HG03095 (cell line): ENCODE data around the gene OBP2A.
"Not testable (repeated sequence)": the region's sequence is repeated elsewhere in the genome, so short reads cannot be mapped to it uniquely, and the experiment has no call there.

Experiments used
- ATAC-seq: cut with Tn5 transposase; IDR thresholded peaks from one replicate; pipeline ENCODE4 v1.9.1; 2021; ENCODE audit warnings: moderate library complexity; ENCODE audit not compliant: unreplicated experiment

OBP2A gene

GRCh38 chr9:135509458-135509857 is 36.5 kb upstream of the OBP2A start:
- no peak for ATAC-seq

DNA sequence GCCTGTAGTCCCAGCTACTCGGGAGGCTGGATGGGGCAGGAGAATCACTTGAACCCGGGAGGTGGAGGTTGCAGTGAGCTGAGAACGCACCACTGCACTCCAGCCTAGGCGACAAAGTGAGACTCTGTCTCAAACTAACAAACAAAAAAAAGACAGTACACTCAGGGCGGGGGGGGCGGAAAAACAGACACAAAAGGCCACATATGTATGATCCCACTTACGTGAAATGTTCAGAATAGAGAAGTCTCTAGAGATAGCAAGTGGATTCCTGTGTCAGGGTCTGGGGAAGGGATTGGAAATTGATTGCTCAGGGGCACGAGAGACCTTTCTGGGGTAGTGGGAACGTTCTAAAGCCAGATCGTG is 33.7 kb upstream of the OBP2A start:
- no peak for ATAC-seq

- no peak for ATAC-seq
Measured at GRCh38 chr9:135512904-135513303, 33.0 kb upstream of the OBP2A start.

- no peak for ATAC-seq
Measured at GRCh38 chr9:135513351-135513846, 32.5 kb upstream of the OBP2A start.

DNA sequence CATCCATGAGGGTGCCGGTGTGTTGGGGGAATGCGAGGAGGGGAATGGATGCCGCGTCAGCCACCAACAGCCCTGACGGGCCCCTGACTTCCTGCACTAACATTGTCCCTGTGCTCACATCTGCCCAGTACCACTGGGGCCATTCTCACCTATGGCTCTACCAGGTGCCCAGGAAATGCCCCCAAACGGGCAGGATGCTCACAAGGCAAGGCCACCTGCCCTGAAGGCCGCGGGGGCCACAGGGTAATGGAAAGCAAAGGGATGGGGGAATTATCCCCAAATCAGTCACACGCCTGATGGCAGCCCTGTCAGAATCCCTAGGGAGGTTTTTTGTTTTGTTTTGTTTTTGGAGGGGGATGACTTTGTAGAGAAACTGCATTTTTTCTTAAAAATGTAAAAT is 32.0 kb upstream of the OBP2A start:
- not testable (repeated sequence) for ATAC-seq

DNA sequence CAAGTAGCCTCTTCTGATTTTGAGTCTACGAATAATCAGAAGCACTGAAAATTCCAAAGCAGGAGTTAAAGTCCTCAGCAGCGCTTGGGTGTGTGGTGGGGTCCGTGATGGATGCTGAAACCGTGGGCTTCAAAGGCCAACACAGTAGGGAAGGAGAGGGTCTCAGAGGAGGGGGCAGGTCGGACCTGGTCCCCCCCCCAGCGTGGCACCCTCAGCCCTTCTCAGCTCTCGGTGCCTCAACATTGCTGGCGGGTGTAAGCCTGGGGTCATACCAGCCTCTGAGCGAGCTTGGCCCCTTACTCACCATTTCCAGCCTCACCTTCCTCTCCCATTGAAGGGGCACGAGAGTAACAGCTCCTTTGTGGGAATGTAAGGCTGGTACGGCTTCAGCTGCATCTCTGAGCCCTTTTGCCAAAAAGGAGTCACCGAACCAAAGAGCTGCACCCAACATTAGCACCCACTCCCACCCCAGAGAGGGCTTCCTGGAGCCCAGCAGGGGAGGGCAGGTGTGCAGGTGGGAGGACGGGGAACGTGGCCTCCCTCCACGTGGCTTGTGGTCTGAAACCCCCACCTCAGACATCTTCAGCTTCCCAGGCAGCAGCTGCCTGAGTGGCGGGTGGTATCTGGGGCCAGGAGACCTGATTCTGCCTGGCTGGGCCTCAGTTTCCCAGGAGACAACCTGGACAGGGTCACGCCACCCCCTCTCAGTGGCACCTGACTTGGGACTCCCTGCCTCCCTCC is 31.4 kb upstream of the OBP2A start:
- no peak for ATAC-seq

- no peak for ATAC-seq
Measured at GRCh38 chr9:135515083-135515951, 30.6 kb upstream of the OBP2A start.

DNA sequence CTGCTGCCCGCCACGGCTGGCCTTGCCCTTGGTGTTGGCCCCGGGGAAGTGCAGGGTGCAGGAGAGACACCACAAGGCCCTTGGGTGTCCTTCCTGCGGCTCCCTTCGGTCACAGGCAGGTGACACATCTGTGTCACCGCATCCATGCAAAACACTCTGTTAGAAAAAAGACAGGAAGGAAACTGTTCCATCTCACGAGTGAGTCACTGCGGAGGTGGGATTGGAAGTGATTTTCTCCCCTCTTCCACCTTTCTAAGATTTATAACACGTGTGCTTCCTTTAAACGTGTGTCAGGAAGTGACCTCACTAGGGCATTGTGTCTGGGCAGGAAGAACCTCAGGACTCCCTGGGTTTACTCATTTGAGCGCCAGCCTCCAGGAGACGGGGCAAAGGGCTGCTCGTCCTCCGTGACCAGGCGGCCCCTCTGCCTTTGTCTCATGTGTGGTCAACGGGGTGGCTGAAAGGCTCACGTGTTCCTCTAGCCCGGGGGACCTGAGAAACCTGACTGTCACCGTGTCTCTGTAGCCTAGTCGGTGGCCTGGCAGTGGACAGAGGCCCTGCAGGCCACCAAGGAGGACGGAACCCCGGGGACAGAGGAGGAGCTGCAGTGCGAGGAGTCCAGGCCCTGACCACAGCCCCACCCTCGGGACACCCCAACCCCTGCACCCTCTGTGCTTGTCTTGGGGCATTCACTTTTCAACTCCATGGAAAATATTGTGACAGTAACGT is 29.6 kb upstream of the OBP2A start:
- ATAC-seq = no peak

GRCh38 chr9:135517407-135517822 is 28.5 kb upstream of the OBP2A start:
- ATAC-seq = no peak

GRCh38 chr9:135519179-135519971 is 26.6 kb upstream of the OBP2A start:
- ATAC-seq = no peak

- no peak for ATAC-seq
Measured at GRCh38 chr9:135520916-135521607, 24.9 kb upstream of the OBP2A start, which contains the start of gene LCN1. Gene LCN1, plus strand, starts transcription at chr9:135521440. Its CDS starts 58 bp downstream, at chr9:135521498.

DNA sequence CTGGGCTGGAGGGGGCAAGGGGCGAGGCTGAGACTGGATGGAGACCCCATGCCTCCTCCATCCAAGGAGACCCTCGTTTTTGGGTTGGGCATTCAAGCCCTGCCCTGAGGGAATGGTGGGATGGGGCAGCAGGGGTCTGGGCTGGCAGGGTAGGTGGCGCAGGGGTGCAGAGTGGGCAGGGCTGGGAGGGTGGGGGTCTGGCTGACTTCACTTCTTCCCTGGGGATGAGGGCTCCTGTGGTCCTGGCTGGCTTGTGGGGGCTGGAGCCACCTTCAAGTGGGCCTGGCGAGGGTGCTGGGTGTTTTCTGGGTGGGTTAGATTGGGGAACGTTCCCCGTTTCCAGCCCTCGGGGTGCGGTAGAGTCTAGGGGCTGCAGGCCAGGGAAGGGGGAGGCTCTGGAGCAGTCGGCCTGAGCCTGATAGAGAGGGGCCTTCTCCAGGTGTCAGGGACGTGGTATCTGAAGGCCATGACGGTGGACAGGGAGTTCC is 24.3 kb upstream of the OBP2A start:
- no peak for ATAC-seq

DNA sequence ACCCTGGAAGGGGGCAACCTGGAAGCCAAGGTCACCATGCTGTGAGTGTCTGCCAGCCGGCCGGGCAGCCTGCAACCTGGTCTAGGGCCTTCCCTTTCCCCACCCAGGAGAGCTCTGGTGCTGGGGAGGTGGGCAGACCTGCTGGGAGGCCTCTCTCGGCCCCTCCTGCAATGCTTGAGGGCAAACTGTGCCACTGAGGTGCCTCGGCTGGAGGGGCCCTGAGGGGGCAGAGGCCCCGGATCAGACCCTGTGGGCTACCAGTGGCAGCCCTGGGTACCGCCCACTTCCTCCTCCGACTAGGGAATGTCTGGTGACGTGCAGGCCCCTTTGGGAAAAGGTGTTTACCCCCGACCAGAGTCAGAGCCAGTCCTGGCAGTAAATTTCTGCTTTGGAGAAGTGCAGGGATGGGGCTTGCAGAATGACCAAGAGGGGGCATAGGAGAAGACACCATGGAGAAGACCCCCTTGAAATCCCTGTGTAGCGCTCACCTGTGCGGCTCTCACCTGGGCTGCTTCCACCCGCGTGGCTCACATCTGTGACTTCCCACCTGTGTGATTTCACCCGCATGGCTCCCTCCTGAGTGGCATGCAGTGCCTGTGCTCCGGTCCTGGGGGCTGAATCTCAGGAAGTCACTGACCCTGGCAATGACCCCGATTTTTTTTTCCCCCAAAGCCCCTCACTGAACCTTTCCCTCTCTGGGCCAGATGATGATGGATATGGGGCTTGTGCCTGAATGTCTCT is 23.6 kb upstream of the OBP2A start:
- no peak for ATAC-seq

- no peak for ATAC-seq
Measured at GRCh38 chr9:135522931-135523330, 23.0 kb upstream of the OBP2A start.

- no peak for ATAC-seq
Measured at GRCh38 chr9:135523521-135524129, 22.3 kb upstream of the OBP2A start.

- ATAC-seq = no peak
Measured at GRCh38 chr9:135524130-135524861, 21.6 kb upstream of the OBP2A start.

DNA sequence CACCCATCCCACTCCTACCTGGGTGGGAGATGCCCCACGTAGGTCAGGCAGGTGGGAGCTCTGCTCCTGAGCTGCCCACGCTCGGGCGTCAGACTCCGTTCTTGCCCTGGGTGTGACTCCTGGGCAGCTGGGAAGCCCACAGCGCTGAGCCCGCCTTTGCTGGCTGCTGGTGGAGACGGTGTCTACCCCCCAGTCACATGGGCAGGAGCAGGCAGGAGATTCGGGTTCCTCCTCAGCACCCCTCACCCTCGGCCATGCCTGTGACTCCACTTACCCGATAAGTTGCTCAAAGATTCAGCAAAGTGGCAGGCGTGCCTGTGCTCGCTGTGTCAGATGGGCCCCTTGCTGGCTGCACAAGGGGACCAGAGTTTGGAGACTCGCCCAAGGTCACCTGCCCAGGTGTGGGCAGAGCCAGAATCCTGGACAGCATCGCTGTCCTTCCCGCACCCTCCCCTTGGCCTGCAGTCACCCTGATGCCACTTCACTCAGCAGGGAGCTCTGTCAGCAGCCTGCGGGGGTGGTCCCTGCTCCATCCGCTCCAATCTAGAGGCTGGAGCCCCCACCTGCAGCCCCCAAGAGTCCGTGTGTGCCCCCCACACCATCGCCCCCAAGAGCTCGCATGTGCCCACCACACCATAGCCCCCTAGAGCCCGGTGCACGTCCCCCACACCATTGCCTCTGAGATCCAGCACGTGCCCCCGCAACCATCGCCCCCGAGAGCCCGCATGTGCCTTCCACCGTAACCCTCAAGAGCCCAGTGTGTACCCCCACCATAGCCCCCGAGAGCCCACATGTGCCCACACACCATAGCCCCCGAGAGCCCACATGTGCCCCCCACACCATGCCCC is 20.5 kb upstream of the OBP2A start:
- no peak for ATAC-seq
